ENCODE data around the gene CHD3.

Gene CHD3

GRCh38 chr17:7932483-7932891 lies 43.9 kb downstream of the CHD3 start:
- no peak for DNase-seq (ENCODE audit: low spot score)
- TF ChIP-seq CTCF (IDR thresholded peaks at IDR 0.05; ENCODE audit: extremely low read depth, missing control alignments), result no peak

DNA sequence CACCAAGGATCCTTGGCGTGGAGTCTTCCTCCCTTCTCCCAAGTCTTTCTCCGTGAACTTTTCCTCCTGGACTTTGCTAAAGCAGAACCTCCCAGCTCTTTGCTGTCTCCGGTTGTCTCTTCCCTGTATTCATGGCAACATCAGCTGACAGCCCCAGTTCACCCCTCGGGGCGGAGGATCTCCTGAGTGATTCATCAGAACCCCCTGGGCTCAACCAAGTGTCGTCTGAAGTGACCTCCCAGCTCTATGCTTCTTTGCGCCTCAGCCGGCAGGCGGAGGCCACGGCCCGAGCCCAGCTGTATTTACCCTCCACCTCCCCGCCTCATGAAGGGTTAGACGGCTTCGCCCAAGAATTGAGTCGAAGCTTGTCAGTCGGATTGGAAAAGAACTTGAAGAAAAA lies 44.4 kb downstream of the CHD3 start:
- no peak for TF ChIP-seq CTCF (IDR thresholded peaks at IDR 0.05; ENCODE audit: extremely low read depth, missing control alignments)
- no peak for DNase-seq (ENCODE audit: low spot score)

DNA sequence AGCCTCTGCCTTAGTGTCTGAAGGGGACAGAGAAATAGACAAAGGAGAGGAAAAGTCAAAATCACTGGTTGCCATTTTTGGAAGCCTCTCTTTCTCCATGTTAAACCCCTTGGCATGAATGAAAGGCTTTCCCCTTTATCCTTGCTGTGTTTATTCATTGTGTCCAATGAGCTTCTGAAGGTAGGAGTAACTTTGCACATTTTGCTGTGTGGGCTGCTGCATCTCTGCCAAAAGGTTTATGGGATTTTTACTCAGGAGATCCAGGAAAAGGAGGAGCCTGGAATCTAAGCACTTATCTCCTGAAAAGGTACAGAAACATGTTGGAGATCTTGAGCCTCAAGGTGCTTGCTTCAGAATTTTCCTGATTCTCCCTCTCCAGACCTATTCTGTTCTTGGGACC lies 47.3 kb downstream of the CHD3 start:
- no peak for DNase-seq (ENCODE audit: low spot score)
- TF ChIP-seq CTCF (IDR thresholded peaks at IDR 0.05; ENCODE audit: extremely low read depth, missing control alignments), result no peak

DNA sequence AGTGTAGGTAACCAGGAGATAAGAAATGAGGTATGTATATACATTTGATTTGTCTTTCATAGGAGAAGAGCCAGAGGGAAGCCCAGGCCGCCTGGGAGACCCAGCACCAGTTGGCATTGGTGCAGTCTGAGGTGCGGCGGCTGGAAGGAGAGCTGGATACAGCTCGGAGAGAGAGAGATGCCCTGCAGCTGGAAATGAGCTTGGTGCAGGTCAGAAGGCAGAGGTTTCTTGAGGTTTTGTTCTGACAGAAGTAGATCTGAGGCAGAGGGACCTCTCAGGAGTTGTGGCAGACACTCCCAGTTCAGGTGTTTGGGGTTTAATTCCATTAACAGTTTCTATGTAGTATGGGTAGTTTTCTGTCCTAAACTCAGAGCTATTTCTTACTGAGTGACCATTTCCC lies 51.4 kb downstream of the CHD3 start:
- no peak for TF ChIP-seq CTCF (IDR thresholded peaks at IDR 0.05; ENCODE audit: extremely low read depth, missing control alignments)
- no peak for DNase-seq (ENCODE audit: low spot score)

DNA sequence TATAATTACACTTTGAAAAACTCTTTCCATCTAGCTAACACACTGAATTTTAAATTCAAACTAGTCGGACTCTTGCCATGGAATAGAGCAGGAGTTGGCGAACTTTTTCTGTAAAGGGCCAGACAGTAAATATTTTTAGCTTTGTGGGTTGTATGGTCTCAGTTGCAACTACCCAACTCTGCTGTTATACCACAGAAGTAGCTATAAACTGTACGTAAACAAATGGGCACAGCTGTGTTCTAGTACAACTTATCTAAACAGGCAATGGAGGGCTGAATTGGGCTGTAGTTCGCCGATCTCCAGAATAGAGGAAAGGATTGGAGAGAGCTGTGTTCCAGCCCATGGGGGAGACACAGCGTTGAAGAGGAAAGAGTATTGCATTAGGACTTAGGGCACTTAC lies 52.2 kb downstream of the CHD3 start:
- no peak for TF ChIP-seq CTCF (IDR thresholded peaks at IDR 0.05; ENCODE audit: extremely low read depth, missing control alignments)
- DNase-seq (ENCODE audit: low spot score), result no peak

DNA sequence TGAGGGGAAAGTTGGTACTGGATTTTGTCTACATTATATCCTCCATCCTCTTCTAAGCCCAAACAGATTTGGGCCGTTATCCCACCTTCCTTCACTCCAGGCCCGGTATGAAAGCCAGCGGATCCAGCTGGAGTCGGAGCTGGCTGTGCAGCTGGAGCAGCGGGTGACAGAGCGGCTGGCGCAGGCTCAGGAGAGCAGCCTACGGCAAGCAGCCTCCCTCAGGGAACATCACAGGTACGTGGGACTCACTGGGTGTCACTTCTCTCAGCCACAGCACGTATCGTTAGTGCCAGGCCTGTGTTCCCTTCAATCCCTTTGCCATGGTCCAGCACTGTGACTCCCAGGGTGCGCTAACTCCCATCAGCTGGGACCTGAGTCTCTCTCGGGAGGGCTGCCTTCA lies 54.7 kb downstream of the CHD3 start:
- TF ChIP-seq CTCF (IDR thresholded peaks at IDR 0.05; ENCODE audit: extremely low read depth, missing control alignments), result no peak
- no peak for DNase-seq (ENCODE audit: low spot score)

DNA sequence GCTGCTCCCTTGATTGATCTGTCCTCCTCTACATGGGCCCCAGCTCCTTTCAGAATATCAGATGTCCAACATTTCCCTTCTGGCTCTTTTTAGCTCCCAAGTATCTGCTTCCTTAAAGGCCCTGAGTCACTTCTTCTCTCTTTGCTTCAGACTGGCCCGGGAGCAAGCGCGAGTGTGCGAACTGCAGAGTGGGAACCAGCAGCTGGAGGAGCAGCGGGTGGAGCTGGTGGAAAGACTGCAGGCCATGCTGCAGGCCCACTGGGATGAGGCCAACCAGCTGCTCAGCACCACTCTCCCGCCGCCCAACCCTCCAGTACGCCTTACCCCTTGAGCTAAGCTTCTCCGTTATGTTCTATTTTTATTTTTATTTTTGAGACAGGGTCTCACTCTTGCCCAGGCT lies 55.7 kb downstream of the CHD3 start:
- no peak for DNase-seq (ENCODE audit: low spot score)
- TF ChIP-seq CTCF (IDR thresholded peaks at IDR 0.05; ENCODE audit: extremely low read depth, missing control alignments), result no peak
